Measurements from ENCODE around the gene C6orf118.

C6orf118 gene

DNA sequence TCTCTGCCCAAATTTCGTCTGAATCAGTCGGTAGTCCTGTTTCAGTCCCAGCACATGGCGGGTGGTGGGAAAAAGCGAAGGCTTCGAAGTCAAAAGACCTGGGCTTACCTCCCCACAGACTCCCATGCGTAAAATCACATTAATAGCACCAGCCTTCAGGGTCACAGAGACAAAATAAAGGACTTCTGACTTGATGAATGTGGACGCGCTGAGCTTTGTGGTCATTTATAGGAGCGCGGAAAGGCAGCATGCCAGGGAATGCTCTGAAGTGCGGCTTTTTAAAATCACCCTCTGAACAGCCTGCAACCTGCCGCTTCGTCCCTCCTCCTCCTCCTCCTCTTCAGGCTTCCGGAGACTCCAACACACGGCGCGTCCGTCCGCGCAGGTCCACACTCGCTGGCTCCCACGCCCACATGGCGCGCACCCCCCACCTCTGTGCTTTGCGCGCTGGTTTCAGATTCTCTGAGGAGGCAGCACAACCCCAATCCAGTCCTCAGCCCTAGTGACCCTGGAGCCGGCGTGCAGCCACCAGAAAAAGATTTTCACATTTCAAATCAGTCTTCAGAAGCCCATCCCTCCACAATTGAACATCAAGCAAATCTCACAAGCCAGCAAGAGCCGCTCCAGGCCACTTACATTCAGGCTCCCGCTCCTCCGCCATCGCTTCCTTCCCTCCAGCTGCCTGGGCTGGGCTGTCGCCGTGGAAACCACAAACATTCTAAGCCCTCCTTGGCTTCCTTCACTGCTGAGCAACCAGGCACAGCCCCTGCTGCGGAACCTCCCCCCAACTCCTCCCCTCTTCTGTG, at the start of gene C6orf118:
Gene C6orf118, minus strand, starts transcription at position 680 of the 806 bp plus-strand sequence. Its CDS starts 19 bp downstream, at position 661.
- no peak for DNase-seq

GRCh38 chr6:165345700-165346099, 36.3 kb upstream of the C6orf118 start:
- DNase-seq = no peak

DNA sequence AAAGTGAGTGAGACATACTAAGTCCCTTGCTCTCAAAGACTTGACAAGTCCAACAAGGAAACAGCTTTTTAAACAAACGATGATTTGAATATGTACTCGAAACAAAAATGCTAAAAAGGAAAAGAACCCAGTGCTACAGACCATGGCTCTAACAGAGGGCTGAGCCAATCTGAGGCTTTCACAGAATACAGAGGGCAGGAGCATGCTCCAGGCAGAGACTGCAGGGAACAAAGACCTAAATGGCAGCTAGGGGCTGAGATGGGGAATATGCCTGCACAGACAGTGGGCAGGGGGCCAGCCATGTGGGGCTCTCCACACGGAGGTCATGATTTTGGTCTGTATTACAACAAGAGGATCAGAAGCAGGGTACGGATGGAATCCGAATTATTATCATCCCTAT, 31.1 kb upstream of the C6orf118 start:
- no peak for DNase-seq

- DNase-seq = no peak
These were observed 16.2 kb upstream of the C6orf118 start for GRCh38 chr6:165325609-165326008.

- DNase-seq = no peak
These were observed 12.2 kb upstream of the C6orf118 start for GRCh38 chr6:165321555-165322145.

- no peak for DNase-seq
These were observed 11.7 kb upstream of the C6orf118 start for GRCh38 chr6:165321150-165321549.

DNA sequence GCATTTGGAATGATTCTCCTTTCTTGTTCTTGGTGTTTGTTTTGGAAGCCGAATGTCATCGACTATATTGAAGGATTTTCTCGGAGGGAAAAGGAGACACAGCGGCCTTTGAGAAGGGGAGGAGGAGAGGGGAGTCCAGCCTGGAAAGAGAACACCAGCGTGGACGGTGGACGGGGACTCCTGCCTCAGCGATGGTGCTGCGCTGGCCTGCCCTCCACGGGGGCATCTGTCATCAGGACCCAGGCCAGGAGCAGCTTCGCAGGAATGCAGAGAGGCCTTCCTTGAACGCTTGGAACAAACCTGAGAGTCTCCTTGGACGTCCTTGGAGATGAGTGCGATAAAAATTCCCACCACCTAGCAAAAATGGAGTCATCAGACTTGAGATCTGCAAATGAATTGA, 8.3 kb upstream of the C6orf118 start:
- DNase-seq = no peak

GRCh38 chr6:165306955-165307354, 2.5 kb downstream of the C6orf118 start:
- DNase-seq = no peak

- no peak for DNase-seq
These were observed 7.8 kb downstream of the C6orf118 start for GRCh38 chr6:165301372-165302246.

DNA sequence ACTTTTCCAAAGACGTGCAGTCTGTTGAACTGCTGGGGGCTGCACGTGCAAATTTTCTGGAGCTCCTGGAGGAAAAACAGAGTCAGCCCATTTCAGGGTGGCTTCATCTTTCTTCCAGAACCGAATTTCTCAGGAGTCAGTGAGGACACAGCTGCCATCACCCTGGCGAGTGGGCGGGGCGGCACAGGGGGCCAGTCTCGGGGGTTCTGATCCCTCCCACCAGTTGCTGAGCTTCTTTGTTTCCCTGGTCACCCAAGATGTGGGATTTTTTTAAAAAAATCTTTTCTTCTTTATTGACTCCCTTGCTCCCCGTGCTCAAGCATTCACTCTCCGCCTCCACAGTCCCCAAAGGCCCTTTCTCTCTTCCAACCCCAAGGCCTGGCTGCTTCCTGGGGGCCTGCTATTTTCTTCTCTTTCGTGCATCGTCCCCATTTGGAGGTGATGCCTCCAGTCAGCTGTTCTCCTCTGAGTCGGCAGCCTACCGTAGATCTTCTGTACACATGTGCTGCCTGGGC, 8.9 kb downstream of the C6orf118 start:
- no peak for DNase-seq

DNA sequence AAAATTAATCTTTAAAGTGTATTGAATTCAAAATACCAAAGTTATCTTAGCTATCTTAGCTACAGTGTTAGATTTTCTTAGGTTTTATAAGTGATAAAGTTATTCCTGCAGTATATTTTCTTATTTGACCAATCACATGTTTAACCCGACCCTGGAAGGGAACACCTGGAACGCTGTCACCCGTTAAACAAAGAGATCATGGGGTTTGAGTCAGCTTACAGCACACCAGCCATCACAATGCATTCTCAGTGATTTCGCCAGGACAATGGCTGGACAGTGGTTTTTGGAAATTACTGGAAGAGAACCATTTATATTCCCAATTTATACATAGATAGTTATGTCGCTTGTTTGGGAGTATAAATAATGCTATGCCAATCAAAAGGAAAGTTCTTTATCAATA, 10.5 kb downstream of the C6orf118 start:
- DNase-seq = no peak

- DNase-seq = no peak
These were observed 11.0 kb downstream of the C6orf118 start for GRCh38 chr6:165298402-165298801.

DNA sequence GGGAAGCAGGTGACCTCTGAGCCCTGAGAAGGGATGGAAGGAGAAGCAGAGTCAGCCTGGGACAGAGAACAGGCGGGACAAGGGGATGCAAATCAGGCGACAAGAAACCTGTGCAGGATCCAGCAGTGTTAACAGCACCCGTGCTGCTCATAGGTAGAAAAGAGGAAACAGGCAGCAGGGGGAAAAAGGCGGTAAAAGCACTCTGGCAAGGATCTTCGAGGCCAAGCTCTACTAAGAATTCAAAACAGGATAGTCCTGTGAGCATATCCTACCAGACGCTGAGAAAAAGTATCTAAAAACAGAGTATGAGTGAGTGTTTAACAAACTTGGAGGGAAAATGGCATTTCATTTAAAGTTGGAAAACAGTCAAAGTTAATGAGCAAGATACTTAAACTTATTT, 16.7 kb downstream of the C6orf118 start:
- DNase-seq = no peak

GRCh38 chr6:165274611-165275010, 34.8 kb downstream of the C6orf118 start:
- DNase-seq = no peak

DNA sequence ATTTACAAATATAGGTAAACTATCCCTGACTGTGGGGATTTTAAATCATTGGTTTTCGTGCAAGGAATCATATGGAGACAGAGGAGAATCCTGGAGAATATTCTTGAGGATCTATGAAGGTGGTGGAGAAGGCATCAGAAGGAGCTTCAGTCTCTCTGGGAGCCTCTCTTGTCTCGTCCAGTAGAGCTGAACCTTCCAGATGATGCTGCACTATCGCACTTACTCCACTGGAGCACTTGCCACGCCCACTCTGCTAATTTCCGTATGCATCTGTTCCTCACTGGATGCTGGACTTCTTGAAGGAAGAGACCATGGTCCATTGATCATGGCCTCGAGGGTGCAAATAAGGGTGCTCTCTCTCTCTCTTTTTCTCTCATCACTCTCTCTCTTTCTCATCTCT, 36.8 kb downstream of the C6orf118 start:
- no peak for DNase-seq

DNA sequence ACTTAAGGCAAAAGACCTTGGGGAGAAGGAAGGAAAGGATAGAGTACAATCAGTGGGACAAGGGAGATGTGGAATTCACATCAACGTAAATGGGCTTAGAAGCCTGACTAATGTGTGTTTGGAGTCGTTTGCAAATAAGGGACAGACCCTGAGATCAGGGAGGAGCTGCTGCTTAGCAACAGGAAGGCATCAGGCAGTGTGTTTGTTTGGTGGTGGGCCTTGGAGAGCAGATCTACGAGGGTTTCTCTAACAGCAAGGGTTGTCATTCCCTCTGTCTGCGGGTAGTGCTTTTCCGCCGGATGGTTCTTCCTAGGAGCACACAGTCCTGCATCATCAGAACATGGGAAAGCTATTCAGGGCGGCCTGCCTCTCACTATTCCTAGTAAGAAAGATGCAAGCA, 40.4 kb downstream of the C6orf118 start:
- no peak for DNase-seq

GRCh38 chr6:165266621-165267020, 42.8 kb downstream of the C6orf118 start:
- DNase-seq = no peak

DNA sequence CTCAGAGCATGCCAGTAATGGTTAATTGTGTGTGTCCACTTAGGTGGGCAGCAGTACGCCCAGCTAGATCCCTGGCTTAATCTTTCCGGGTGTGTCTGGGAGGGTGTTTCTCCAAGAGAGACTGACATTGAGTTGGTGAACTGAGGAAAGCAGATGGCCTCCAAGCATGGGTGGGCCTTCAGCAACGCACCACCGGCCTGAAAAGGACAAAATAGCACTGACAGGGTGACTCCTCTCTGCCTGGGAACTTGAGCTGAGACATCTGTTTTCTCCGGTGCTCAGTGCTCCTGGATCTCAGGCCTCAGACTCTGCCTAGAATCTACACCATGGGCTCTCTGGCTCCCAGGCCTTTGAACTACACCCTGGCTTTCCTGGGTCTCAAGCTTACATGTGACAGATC, 43.2 kb downstream of the C6orf118 start:
- no peak for DNase-seq

- DNase-seq = no peak
These were observed 48.9 kb downstream of the C6orf118 start for GRCh38 chr6:165260462-165260861.

DNA sequence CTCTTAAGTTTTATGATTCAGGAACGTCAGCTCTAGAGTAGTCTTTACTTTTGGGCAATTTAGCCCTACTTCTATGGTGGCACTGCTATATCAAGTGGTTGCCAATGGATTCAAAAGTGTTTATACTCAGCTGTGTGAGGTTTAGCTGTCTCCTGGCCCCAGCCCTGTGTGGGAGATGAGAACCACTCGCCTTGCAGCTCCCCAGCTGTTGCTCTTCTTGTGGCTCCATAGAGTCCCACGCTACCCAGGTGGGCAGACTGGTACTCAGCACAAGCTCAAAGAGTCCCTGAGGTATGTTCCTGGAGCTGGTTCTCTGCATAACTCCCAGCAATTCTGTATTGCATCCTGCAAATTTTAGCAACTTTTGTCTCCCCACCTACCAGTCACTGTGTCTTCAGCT, 59.6 kb downstream of the C6orf118 start:
- no peak for DNase-seq

DNA sequence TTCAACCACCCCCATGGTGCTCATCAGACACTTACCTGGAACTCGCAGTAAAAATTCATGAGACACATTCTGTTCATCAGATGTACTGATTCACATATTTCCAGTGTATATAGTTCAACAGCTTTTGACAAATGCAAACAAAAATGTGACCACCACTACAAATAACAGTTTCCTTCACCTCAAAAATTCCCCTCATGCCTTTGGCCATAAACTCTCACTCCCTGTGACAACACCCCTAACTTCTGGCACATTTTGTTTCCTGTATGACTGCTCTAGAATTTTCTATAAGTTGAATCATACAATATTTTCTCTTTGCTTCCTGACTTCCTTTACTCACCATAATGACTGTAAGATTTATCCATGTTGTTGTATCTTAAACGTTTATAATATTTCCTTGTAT, 63.7 kb downstream of the C6orf118 start:
- no peak for DNase-seq

DNA sequence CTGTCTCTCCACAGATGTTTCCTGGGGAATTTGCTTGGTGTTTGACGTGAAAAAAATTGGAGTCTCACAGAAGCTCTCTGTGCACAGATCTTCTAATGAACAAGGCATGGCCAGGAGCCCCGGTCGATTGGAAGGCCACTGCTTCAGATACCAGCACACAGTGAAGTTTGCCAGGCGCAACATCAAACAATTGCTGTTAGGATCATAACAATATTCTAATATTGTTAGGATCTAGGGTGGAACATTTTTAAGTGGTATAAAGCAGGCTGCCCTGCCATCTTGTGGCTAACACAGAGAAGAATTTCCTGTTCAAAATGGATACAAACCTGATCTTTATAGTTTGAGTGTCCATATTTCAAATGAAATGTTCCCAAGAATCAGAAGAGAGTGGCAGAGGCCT, 64.1 kb downstream of the C6orf118 start:
- DNase-seq = no peak

DNA sequence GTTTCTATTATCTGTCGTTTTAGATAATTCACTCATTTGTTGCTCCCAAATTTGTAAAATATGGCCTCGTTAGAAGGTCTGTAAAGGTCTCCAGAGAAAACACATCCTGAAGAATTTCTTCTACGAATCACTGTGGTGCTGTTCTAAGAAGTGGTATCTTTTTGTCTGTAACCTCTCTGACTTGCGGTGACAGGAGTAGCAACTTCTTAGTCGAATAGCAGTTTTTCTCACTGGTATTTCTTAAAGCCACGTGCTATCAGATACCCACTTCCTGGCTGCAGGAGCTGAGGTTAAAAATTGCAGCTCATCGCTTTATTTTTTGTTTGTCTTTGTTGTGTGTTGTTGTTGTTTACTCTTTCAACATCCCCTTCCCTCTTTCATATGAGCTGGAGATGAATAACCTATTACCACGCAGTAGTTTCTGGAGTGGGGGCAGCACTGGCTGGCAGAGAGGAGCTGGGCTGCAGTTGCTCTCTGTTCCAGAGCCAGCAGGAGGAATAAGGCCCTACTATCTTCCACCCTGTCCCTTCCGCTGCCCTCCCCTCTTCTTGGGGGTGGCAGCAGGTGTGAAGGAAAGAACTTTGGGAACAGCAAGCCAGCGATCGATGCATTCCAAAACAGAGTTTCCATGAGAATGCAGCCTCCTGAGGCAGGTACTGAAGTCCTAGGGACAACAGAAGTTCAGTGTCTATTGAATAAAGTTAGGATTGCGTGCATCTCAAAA, 64.7 kb downstream of the C6orf118 start:
- DNase-seq = no peak

All from CD4-positive, alpha-beta T cell treated with Interleukin-21 for 1 hour (primary cell).